B cell (primary cell): ENCODE data around the gene HDDC3.

ENCODE experiments used
- EZH2 ChIP-seq: IDR thresholded peaks from 2 replicates; pipeline ENCODE4 v1.6.1; 2012; ENCODE audit warnings: borderline replicate concordance, low read depth, mild to moderate bottlenecking, moderate library complexity, low read length; ENCODE audit not compliant: insufficient read depth, poor library complexity, severe bottlenecking
- TF ChIP-seq, protein P1 (sequence below): fragments of 200-600 bp; IDR thresholded peaks from one replicate; pipeline ENCODE4 v1.8.0; 2022; ENCODE audit warnings: antibody characterized with exemption, mild to moderate bottlenecking

- TF ChIP-seq EZH2 = no peak
- TF ChIP-seq, protein P1, sequence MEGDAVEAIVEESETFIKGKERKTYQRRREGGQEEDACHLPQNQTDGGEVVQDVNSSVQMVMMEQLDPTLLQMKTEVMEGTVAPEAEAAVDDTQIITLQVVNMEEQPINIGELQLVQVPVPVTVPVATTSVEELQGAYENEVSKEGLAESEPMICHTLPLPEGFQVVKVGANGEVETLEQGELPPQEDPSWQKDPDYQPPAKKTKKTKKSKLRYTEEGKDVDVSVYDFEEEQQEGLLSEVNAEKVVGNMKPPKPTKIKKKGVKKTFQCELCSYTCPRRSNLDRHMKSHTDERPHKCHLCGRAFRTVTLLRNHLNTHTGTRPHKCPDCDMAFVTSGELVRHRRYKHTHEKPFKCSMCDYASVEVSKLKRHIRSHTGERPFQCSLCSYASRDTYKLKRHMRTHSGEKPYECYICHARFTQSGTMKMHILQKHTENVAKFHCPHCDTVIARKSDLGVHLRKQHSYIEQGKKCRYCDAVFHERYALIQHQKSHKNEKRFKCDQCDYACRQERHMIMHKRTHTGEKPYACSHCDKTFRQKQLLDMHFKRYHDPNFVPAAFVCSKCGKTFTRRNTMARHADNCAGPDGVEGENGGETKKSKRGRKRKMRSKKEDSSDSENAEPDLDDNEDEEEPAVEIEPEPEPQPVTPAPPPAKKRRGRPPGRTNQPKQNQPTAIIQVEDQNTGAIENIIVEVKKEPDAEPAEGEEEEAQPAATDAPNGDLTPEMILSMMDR = no peak
Observed at GRCh38 chr15:90882781-90883525, 49.4 kb downstream of the HDDC3 start.
